K562 (cell line): ENCODE data around the gene SNRNP70.

Experiments
- CTCF ChIP-seq, 3 experiments: IDR thresholded peaks in 2 of 3; conservative IDR thresholded peaks in 1 of 3; 2 replicates each; pipeline ENCODE4 v1.5.1; 2011 to 2012; ENCODE audit warnings: low read length in 3 of 3, mild to moderate bottlenecking in 3 of 3, control low read depth in 2 of 3, improper control_type of control experiment in 1 of 3, inconsistent platforms in 1 of 3, low read depth in 1 of 3, mixed read lengths in 1 of 3, moderate library complexity in 1 of 3; ENCODE audit not compliant: insufficient read depth in 2 of 3
- E2F1 ChIP-seq: sonication (generic); formaldehyde crosslinking; IDR thresholded peaks from 2 replicates; pipeline ENCODE4 v1.8.1; 2023; ENCODE audit warnings: mild to moderate bottlenecking, missing genetic modification reagents, moderate library complexity
- FOXA1 ChIP-seq: fragments of 450-650 bp; IDR thresholded peaks from 2 replicates; pipeline ENCODE4 v1.6.1; 2016; ENCODE audit warnings: mild to moderate bottlenecking, borderline replicate concordance
- FOXM1 ChIP-seq, 2 experiments: fragments of 450-650 bp in 1 of 2; sonication (generic) in 1 of 2; formaldehyde crosslinking in 1 of 2; IDR thresholded peaks; 2 replicates each; pipeline versions ENCODE4 v1.6.1 to v1.9.0; 2017 to 2022; ENCODE audit warnings: low read depth in 2 of 2, mild to moderate bottlenecking in 2 of 2, missing genetic modification reagents in 1 of 2, moderate library complexity in 1 of 2
- HNRNPH1 ChIP-seq: fragments of 200-400 bp; formaldehyde crosslinking; optimal IDR thresholded peaks from 2 replicates; pipeline ENCODE3; 2017; ENCODE audit warnings: low read depth, mild to moderate bottlenecking, low read length, moderate library complexity
- JUN ChIP-seq, 2 experiments: sonication (generic) in 1 of 2; formaldehyde crosslinking in 1 of 2; IDR thresholded peaks; 2 replicates each; pipeline versions ENCODE4 v1.6.1 to v1.8.0; 2012 to 2022; ENCODE audit warnings: borderline replicate concordance in 2 of 2, mild to moderate bottlenecking in 2 of 2, improper control_type of control experiment in 1 of 2, low read depth in 1 of 2, low read length in 1 of 2, missing genetic modification reagents in 1 of 2
- MEIS2 ChIP-seq: fragments of 450-650 bp; IDR thresholded peaks from 2 replicates; pipeline ENCODE4 v1.6.1; 2014; ENCODE audit warnings: mild to moderate bottlenecking; ENCODE audit not compliant: partially characterized antibody
- MNT ChIP-seq, 2 experiments: fragments of 450-650 bp; conservative IDR thresholded peaks; 2 replicates each; pipeline ENCODE4 v1.6.1; 2017; ENCODE audit warnings: mild to moderate bottlenecking in 2 of 2, moderate library complexity in 2 of 2
- PATZ1 ChIP-seq: fragments of 250-450 bp; sonication (Bioruptor Pico); IDR thresholded peaks from 2 replicates; pipeline ENCODE4 v1.5.0; 2020; ENCODE audit warnings: mild to moderate bottlenecking, borderline replicate concordance
- PKNOX1 ChIP-seq: fragments of 450-650 bp; IDR thresholded peaks from 2 replicates; pipeline ENCODE4 v1.6.1; 2016
- RBM25 ChIP-seq: fragments of 200-400 bp; formaldehyde crosslinking; IDR thresholded peaks from 2 replicates; pipeline ENCODE4 v1.6.1; 2018; ENCODE audit warnings: low read length, low read depth, moderate library complexity; ENCODE audit not compliant: severe bottlenecking
- SIX5 ChIP-seq, 2 experiments: IDR thresholded peaks; 2 replicates each; pipeline ENCODE4 v1.6.1; 2011; ENCODE audit warnings: low read length in 2 of 2, borderline replicate concordance in 1 of 2, low read depth in 1 of 2, mild to moderate bottlenecking in 1 of 2, moderate library complexity in 1 of 2; ENCODE audit not compliant: insufficient read depth in 1 of 2
- ZFP91 ChIP-seq: sonication (generic); formaldehyde crosslinking; IDR thresholded peaks from 2 replicates; pipeline ENCODE4 v1.8.0; 2022; ENCODE audit warnings: mild to moderate bottlenecking, missing genetic modification reagents
- ZNF785 ChIP-seq: fragments of 250-450 bp; sonication (Bioruptor Pico); IDR thresholded peaks from 2 replicates; pipeline ENCODE4 v1.4.0; 2020; ENCODE audit warnings: mild to moderate bottlenecking

- TF ChIP-seq CTCF (IDR thresholded peaks at IDR 0.05 in 2 of 3, conservative IDR thresholded peaks at IDR 0.05 in 1 of 3; ENCODE audit: insufficient read depth in 2 of 3, low read depth in 1 of 3, low read length in 3 of 3), result no peak
- no peak for TF ChIP-seq PATZ1
- no peak for TF ChIP-seq MEIS2
- TF ChIP-seq JUN (IDR thresholded peaks at IDR 0.05; ENCODE audit: borderline replicate concordance, low read depth, low read length), result no peak
- no peak for TF ChIP-seq JUN (CRISPR knock-in tag; IDR thresholded peaks at IDR 0.05; ENCODE audit: borderline replicate concordance)
- TF ChIP-seq E2F1 (CRISPR knock-in tag), result no peak
- TF ChIP-seq MNT (conservative IDR thresholded peaks at IDR 0.05), result no peak
- no peak for TF ChIP-seq PKNOX1
- TF ChIP-seq ZNF785 (CRISPR knock-in tag), result no peak
- no peak for TF ChIP-seq SIX5 (IDR thresholded peaks at IDR 0.05; ENCODE audit: borderline replicate concordance in 1 of 2, insufficient read depth in 1 of 2, low read depth in 1 of 2, low read length in 2 of 2)
- no peak for TF ChIP-seq ZFP91 (CRISPR knock-in tag)
- TF ChIP-seq HNRNPH1, result no peak
- no peak for TF ChIP-seq FOXM1 (IDR thresholded peaks at IDR 0.05; ENCODE audit: low read depth)
- TF ChIP-seq FOXM1 (CRISPR knock-in tag; IDR thresholded peaks at IDR 0.05; ENCODE audit: low read depth), result no peak
- no peak for TF ChIP-seq RBM25
- no peak for TF ChIP-seq FOXA1
These were observed 4.0 kb upstream of the SNRNP70 start for GRCh38 chr19:49081273-49081672.
